Measurements from ENCODE around the gene P2RY2. TPM values are rescaled to one million over a fixed set of nuclear protein-coding genes. Genes with fewer than 3 reads are reported as not detected.

P2RY2 gene
- total RNA-seq, 2 experiments from 2014 or later, result not detected

DNA sequence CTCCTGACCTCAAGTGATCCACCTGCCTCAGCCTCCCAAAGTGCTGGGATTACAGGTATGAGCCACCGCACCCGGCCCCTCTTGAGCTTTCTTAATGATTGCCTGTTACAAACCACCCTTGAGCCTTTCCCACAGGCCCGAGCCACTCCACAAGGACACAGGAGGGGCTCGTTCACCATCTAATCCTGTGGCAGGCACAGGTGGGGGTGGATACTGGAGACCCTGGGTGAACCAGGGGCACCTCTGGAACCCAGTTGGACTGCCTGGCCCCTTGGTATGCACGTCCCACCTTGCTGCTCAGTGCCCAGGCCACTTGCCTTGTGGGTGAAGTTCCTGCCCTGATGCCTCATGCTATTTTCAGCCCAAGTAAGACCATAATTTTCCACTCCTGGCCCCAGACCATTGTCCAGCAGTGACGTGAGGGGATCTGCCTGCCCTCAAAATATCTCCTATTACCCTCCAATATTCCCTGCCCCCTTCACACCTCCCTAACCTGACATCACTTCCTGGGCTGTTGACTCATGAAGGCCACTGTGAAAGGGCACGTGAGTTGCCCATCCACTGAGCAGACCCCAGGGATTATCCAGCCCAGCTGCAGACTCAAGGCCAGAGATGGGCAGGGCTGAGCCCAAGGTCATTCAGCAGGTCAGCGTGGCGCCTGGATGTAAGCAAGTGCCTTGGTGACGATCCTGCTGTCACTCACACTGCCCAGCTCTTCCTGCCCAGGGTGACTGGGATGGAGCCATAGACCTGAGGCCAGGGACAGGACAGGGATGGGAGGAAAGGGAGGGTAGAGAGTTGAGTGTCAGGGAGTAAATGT is 19.6 kb downstream of the P2RY2 start:
- Mint-ChIP-seq H3K27ac (no peak overlapping the region), H3K4me3 (no peak overlapping the region), H3K4me1 (peaks cover under 1% of the 10 kb centered on the region), H3K27me3 (peaks cover 4% of the 10 kb centered on the region), H3K36me3 (no peaks in the 10 kb centered on the region), H3K9me3 (ENCODE audit: low read depth) (no peaks in the 10 kb centered on the region)
- ATAC-seq (no peak), DNase-seq (no peak)
- CTCF ChIA-PET, result interaction anchor here (0.9 to 3.3 kb wide), 10 partner anchors 7 to 89 kb away, joined by 3 to 15 read pairs (median 4); no protein-coding TSS in a partner anchor

DNA sequence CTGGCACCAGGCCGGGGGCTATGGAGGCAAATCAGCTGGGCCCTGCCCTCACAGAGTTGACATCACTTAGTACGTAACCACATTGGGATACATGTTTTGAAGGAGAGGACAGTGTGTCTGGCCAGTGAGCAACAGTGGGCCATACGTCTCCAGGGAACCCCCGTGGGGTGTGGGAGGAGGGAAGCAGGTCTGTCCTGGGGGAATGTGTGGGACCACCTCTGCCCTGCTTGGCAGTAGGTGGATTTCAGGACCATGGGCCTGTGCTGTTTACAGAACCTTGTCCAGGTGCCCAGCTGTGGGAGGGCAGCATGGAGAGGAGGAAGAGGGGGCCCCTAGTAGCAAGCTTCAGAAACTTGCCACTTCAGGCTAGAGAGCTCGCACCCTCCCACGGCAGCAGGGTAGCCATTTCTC is 21.0 kb downstream of the P2RY2 start:
- H3K4me3 Mint-ChIP-seq, result no peak overlapping the region
- DNase-seq, result no peak
- no peak overlapping the region for H3K27ac Mint-ChIP-seq
- no peaks in the 10 kb centered on the region for H3K9me3 Mint-ChIP-seq (ENCODE audit: low read depth)
- no peak for ATAC-seq
- H3K27me3 Mint-ChIP-seq, result peaks cover 5% of the 10 kb centered on the region
- CTCF ChIA-PET, result interaction anchor here (0.9 to 1.9 kb wide), 2 partner anchors 11 to 53 kb away, joined by 3 to 9 read pairs; no protein-coding TSS in a partner anchor
- peaks cover 3% of the 10 kb centered on the region for H3K4me1 Mint-ChIP-seq
- no peaks in the 10 kb centered on the region for H3K36me3 Mint-ChIP-seq

DNA sequence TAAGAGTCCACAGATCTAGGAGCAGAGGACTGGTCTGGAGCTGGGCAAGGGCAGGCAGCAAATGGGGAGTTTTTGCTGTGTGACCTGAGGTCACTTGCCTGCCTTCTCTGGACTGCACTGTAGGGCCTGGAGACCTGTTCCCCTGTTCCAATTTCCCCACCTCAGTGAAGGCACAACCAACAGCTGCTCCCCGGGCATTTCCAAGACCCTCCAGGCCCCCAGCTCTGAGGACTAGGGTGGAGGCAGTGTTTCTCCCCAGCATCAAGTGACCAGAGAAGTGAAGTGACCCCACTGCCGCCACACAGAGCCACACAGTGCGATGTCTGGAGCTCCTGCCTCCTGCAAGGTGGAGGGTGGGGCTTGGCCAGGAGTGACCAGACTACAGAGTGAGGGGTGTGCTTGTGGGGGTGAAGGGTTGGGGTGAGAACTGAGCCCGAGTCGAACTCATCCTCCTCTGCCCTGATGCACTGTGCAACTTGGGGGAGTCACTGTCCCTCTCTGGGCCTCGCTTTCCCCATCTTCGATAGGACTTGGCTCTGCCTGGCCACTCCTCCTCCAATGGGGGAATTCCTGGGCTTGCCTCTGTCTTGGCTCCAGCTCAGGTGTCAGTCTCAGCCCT is 21.6 kb downstream of the P2RY2 start:
- CTCF ChIA-PET, result interaction anchor here (0.9 to 1.9 kb wide), 2 partner anchors 11 to 54 kb away, joined by 3 to 9 read pairs; no protein-coding TSS in a partner anchor
- no peak for DNase-seq
- no peak for ATAC-seq
- peaks cover 5% of the 10 kb centered on the region for H3K27me3 Mint-ChIP-seq
- no peak overlapping the region for H3K27ac Mint-ChIP-seq
- no peaks in the 10 kb centered on the region for H3K36me3 Mint-ChIP-seq
- peaks cover 3% of the 10 kb centered on the region for H3K4me1 Mint-ChIP-seq
- no peaks in the 10 kb centered on the region for H3K9me3 Mint-ChIP-seq (ENCODE audit: low read depth)
- H3K4me3 Mint-ChIP-seq, result no peak overlapping the region

DNA sequence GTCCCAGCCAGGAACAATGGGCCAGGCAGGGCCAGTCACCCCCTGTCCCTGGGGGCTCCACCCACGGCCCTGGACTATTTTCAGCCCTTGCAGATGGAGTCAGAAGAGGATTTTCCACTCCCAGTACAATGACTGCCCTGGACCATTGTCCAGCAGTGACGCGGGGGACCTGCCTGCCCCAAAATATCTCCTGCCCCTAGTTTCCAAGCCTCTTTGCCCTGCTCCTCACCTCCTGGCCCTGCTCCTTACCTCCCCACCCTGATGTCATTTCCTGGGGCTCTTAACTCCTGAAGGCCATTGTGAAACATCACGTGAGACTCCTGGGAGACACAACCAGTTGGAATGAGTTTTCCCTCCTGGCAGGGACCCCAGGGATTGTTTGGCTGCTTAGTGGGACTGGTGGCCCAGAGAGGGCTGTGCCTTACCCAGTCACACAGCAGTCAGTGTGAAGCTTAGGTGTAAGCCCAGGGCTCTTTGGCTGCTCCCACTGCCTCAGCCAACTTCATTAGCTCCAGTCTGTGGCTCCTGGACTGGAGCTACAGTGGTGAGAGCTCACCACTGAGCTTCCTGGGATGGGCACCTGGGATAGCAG is 22.2 kb downstream of the P2RY2 start:
- CTCF ChIA-PET, result interaction anchor here (0.9 to 1.9 kb wide), 4 partner anchors 9 to 55 kb away, joined by 3 to 9 read pairs (median 3); no protein-coding TSS in a partner anchor
- Mint-ChIP-seq H3K36me3 (no peaks in the 10 kb centered on the region), H3K4me3 (no peak overlapping the region), H3K27ac (no peak overlapping the region), H3K9me3 (ENCODE audit: low read depth) (no peaks in the 10 kb centered on the region), H3K4me1 (peaks cover 3% of the 10 kb centered on the region), H3K27me3 (peaks cover 5% of the 10 kb centered on the region)
- DNase-seq (no peak), ATAC-seq (no peak)

DNA sequence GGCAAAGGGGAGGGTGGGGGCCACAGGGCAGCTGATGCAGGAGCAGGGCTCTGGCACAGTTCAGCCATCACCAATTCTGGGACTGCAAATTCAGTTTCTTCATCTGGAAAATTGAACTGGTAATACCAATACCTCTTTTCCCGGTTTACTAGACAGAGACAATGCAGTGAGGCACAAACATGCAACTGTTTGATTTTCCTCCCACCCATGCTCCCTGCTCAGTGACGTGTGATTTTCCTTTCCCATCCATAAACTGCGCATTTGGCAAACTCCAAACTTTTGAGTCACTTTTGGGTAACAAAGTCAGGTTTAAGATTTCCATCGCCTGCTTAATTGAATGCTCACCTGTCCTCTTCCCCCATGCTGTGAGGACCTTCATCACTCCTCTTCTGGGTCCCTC is 23.2 kb downstream of the P2RY2 start:
- Mint-ChIP-seq H3K36me3 (no peaks in the 10 kb centered on the region), H3K27me3 (peaks cover 5% of the 10 kb centered on the region), H3K4me3 (no peak overlapping the region), H3K4me1 (peaks cover 3% of the 10 kb centered on the region), H3K27ac (no peak overlapping the region), H3K9me3 (ENCODE audit: low read depth) (no peaks in the 10 kb centered on the region)
- ATAC-seq, result no peak
- DNase-seq, result no peak
- CTCF ChIA-PET, result interaction anchor here (1.0 to 1.3 kb wide), 2 partner anchors 21 to 48 kb away, joined by 3 read pairs; no protein-coding TSS in a partner anchor

DNA sequence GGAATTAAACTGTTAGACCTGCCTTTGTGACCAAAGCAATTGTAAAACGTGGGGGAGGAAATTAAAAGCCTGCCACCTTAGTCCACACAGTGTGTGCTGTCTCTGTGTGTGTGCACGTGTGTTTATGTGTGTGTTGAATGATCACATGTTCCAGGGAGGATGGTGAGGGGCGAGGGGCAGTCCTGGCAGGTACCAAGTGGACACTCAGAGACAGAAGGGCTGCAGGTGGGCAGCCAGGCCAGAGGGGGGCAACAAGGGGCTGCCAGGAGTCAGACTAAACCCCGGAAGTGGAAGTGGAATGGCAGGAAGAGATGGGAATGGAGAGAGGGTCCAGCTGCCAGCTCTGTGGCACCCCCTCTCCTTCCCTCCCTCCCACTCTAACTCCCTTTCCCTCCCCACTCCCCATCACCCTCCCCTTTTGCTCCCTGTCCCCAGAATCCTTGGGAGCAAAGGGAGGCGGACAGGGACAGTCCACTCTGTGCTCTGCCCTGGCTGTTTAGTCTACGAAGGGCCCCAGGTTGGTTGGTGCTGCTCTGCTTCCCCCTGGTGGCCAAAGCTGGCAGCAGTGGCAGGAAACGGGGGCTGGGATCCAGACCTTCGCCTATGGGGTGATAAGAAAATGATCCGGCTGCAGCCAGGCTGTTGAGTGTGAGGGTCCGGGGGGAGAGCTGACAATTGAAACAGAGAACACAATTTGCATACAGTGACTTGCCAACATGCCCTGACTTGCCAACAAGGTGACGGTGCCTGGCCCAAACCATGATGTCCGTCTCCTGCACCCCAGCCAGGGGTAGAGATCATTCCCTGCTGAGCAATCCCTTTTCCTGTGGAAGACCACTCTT is 24.4 kb downstream of the P2RY2 start:
- H3K9me3 Mint-ChIP-seq (ENCODE audit: low read depth), result no peaks in the 10 kb centered on the region
- H3K4me1 Mint-ChIP-seq, result peaks cover 6% of the 10 kb centered on the region
- ATAC-seq, result peak; percentile 81
- H3K27ac Mint-ChIP-seq, result no peak overlapping the region
- DNase-seq, result peak; percentile 78
- H3K4me3 Mint-ChIP-seq, result no peak overlapping the region
- H3K36me3 Mint-ChIP-seq, result no peaks in the 10 kb centered on the region
- CTCF ChIA-PET, result interaction anchor here (0.7 to 1.8 kb wide), 14 partner anchors 10 to 410 kb away, joined by 3 to 8 read pairs (median 4); partner anchors contain the start of gene FCHSD2
- H3K27me3 Mint-ChIP-seq, result peaks cover 5% of the 10 kb centered on the region

DNA sequence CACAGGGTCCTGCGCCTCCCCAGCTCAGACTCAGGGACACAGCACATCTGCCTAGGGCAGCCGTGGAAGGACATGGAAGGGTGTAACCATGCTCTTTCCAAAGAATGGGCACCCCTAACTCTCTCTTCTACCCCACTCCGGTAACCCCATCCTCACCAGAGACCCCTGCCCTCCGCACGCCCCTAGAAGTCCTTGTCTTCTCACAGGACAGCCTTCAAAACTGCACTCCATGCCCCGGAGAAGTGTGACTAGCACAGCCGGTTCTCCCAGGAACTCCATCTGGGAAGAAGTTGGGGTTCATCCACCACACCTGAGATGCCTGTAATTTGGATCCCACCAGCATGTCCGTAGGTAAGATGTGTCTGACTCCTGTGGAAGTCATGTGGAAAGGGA is 25.0 kb downstream of the P2RY2 start:
- CTCF ChIA-PET, result interaction anchor here (0.7 to 2.5 kb wide), 15 partner anchors 9 to 658 kb away, joined by 3 to 10 read pairs (median 4); no protein-coding TSS in a partner anchor
- Mint-ChIP-seq H3K36me3 (no peaks in the 10 kb centered on the region), H3K27me3 (peaks cover 5% of the 10 kb centered on the region), H3K9me3 (ENCODE audit: low read depth) (no peaks in the 10 kb centered on the region), H3K4me1 (peaks cover 6% of the 10 kb centered on the region), H3K4me3 (no peak overlapping the region), H3K27ac (no peak overlapping the region)
- ATAC-seq, result no peak
- DNase-seq, result no peak

DNA sequence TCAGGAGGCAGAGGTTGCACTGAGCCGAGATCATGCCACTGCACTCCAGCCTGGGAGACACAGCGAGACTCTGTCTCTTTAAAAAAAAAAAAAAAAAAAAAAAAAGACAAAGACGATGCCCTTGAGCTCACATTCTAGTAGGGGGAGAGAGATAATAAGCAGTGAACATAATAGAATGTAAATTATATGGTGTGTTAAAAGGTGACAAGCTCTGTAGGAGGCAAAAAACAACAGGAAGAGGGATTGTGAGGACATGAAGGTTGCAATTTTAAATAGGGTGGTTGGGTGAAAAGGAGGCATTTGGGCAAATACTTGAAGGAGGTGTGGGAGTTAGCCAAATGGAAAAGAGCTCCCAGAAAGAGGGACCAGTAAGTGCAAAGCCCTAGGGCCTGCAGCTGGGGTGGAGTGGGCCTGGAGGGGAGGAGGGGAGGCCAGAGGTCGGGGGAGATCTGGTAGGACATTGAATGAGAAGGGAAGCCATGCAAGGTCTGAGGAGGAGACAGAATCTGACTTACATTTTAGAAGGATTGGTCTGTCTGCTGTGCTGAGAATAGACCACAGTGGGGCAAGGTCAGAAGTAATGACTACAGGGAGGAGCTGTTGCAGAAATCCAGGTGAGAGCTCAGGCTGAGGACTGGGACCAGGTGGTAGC is 26.6 kb downstream of the P2RY2 start:
- DNase-seq (no peak), ATAC-seq (no peak)
- Mint-ChIP-seq H3K27ac (no peak overlapping the region), H3K4me1 (peaks cover 9% of the 10 kb centered on the region), H3K9me3 (ENCODE audit: low read depth) (no peaks in the 10 kb centered on the region), H3K4me3 (no peak overlapping the region), H3K36me3 (no peaks in the 10 kb centered on the region), H3K27me3 (peaks cover 5% of the 10 kb centered on the region)
- CTCF ChIA-PET, result interaction anchor here (0.8 to 2.5 kb wide), 10 partner anchors 8 to 773 kb away, joined by 3 to 10 read pairs (median 3); no protein-coding TSS in a partner anchor

DNA sequence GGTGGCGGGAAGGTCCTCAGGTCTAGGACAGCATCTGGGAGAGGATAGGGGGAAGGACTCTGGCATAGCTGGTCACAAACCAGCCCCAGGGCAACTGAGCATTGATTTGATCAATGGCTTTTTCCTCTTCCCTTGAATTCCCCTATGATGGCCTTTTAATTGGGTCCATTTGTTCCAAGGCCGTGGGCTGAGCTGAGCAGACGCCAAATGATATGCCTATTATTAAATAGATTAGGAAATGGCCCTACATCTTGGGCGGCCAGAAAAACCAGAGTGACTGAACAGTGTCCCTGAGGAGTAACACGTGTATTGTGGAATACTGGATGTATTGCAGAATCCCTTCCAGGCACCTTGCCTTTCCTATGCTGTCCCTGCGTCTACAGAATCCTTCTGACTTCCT is 27.4 kb downstream of the P2RY2 start:
- DNase-seq, result no peak
- CTCF ChIA-PET, result interaction anchor here (0.8 to 2.5 kb wide), 7 partner anchors 9 to 774 kb away, joined by 3 to 10 read pairs (median 3); no protein-coding TSS in a partner anchor
- no peak overlapping the region for H3K4me3 Mint-ChIP-seq
- H3K4me1 Mint-ChIP-seq, result peaks cover 11% of the 10 kb centered on the region
- H3K9me3 Mint-ChIP-seq (ENCODE audit: low read depth), result no peaks in the 10 kb centered on the region
- no peaks in the 10 kb centered on the region for H3K36me3 Mint-ChIP-seq
- no peak overlapping the region for H3K27ac Mint-ChIP-seq
- no peak for ATAC-seq
- peaks cover 5% of the 10 kb centered on the region for H3K27me3 Mint-ChIP-seq

DNA sequence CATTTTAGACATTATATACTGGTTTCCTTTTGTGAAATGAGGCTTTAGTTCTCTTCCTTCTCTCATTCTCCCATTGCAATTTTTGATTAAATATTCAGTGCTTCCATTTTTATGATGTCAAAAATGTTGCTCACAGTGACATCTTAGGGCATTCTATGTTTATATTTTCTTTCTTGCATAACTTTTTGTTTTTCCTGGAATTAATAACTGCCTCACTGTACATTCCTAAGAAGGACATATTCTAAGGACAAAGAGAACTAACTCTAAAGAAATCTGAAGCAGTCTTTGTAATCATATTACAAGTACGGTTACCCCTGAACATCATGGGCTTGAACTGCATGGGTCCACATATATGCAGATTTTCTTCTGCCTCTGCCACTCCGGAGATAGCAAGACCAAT is 28.2 kb downstream of the P2RY2 start:
- H3K27ac Mint-ChIP-seq, result no peak overlapping the region
- CTCF ChIA-PET, result interaction anchor here (1.5 kb wide), 1 partner anchor 61 kb away, joined by 5 read pairs; no protein-coding TSS in a partner anchor
- no peaks in the 10 kb centered on the region for H3K36me3 Mint-ChIP-seq
- ATAC-seq, result no peak
- no peak overlapping the region for H3K4me3 Mint-ChIP-seq
- H3K9me3 Mint-ChIP-seq (ENCODE audit: low read depth), result no peaks in the 10 kb centered on the region
- H3K4me1 Mint-ChIP-seq, result peaks cover 11% of the 10 kb centered on the region
- DNase-seq, result no peak
- peaks cover 5% of the 10 kb centered on the region for H3K27me3 Mint-ChIP-seq

DNA sequence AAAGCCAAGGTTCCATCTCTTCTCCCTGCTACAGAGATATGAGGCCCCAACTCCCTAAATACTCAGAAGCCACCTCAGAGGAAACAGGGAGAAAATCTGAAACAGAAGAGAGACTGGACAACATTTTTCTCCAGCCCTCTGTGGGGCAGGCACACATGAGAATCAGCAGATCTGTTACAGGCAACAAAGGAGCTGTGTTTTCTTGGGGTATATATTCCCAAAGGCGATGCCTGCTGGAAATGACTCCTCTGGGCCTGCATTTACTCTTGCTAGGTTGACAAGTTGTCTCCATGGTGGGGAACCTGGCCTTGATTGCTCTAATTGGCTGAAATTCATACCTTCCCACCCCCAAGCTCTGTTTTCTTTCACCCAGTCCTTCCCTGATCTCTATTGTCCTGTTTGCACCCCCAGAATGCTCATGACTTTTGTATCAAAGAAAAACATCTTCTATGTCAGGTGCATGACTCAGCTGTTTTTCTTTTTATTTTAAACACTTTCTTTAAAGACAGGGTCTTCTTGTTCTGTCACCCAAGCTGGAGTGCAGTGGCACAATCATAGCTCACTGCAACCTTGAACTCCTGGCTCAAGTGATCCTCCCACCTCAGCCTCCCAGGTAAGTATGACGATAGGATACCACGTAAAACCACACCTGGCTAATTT is 30.6 kb downstream of the P2RY2 start:
- Mint-ChIP-seq H3K4me1 (peaks cover 10% of the 10 kb centered on the region), H3K27me3 (no peaks in the 10 kb centered on the region), H3K4me3 (no peak overlapping the region), H3K36me3 (no peaks in the 10 kb centered on the region), H3K9me3 (ENCODE audit: low read depth) (no peaks in the 10 kb centered on the region), H3K27ac (no peak overlapping the region)
- ATAC-seq (no peak), DNase-seq (no peak)
- CTCF ChIA-PET, result interaction anchor here (0.6 to 1.7 kb wide), 5 partner anchors 11 to 309 kb away, joined by 3 to 6 read pairs (median 3); no protein-coding TSS in a partner anchor

DNA sequence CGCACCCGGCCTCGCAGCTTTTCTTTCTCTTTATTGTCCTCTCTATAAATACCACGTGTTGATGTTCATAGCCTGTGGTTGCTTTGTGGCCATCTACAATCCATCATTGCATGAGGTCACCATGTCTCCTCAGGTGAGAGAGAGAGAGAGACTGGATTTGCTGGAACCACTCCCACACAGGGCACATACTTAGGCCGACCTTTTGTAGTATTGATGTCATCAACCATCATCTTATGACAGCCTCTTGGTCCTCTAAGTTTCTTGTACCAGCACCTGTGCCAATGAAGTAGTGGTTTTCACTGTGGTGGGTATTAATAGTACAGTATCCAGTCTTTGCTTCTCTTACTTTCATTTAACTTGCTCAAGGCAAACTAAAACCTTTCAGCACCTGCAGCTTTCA is 31.2 kb downstream of the P2RY2 start:
- no peak overlapping the region for H3K4me3 Mint-ChIP-seq
- DNase-seq, result no peak
- H3K9me3 Mint-ChIP-seq (ENCODE audit: low read depth), result no peaks in the 10 kb centered on the region
- H3K27me3 Mint-ChIP-seq, result no peaks in the 10 kb centered on the region
- peaks cover 10% of the 10 kb centered on the region for H3K4me1 Mint-ChIP-seq
- no peak overlapping the region for H3K27ac Mint-ChIP-seq
- H3K36me3 Mint-ChIP-seq, result no peaks in the 10 kb centered on the region
- CTCF ChIA-PET, result interaction anchor here (0.6 to 1.7 kb wide), 4 partner anchors 12 to 310 kb away, joined by 3 to 6 read pairs (median 3); no protein-coding TSS in a partner anchor
- ATAC-seq, result peak; percentile 46
